Ovary (tissue), 3 donors: Measurements from ENCODE around the gene DSCAML1.

Source experiments
- EP300 ChIP-seq: sonication (generic); formaldehyde crosslinking; IDR thresholded peaks from one replicate; pipeline ENCODE4 v1.6.1; 2017; ENCODE audit warnings: antibody characterized with exemption
- POLR2A ChIP-seq: fragments of 450-650 bp; IDR thresholded peaks from one replicate; pipeline ENCODE4 v1.6.1; 2017; ENCODE audit warnings: antibody characterized with exemption, mild to moderate bottlenecking, moderate library complexity
- TF ChIP-seq, protein P1 (sequence below), 3 donors: fragments of 450-650 bp in 2 of 3; fragments of 200-600 bp in 1 of 3; IDR thresholded peaks; one replicate each; pipeline versions ENCODE4 v1.5.1 to v1.8.0; 2016 to 2022; ENCODE audit warnings: antibody characterized with exemption in 3 of 3, mild to moderate bottlenecking in 1 of 3
- donor health status: DM: no; HTN: no; CAD: no.

DNA sequence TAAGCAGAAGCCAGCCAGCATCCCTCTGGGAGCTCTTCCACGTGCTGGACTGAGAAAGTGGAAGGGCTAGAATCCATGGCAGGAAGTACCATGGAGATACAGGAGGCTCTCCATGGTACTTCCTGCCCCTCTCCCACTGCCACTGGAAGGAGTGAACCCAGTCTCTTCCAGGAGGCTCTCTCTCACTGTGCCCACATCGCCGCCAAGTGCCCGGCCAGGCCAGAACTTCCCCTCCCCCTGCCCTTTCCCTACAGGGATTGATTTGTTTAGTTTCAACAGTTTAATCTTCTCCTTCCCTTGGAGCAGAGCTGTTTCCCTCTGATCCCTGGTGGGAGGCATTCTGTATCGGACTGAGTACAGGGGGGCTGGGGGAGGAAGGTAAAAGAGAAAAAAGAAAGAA, 133.6 kb downstream of the DSCAML1 start:
- TF ChIP-seq, protein P1, sequence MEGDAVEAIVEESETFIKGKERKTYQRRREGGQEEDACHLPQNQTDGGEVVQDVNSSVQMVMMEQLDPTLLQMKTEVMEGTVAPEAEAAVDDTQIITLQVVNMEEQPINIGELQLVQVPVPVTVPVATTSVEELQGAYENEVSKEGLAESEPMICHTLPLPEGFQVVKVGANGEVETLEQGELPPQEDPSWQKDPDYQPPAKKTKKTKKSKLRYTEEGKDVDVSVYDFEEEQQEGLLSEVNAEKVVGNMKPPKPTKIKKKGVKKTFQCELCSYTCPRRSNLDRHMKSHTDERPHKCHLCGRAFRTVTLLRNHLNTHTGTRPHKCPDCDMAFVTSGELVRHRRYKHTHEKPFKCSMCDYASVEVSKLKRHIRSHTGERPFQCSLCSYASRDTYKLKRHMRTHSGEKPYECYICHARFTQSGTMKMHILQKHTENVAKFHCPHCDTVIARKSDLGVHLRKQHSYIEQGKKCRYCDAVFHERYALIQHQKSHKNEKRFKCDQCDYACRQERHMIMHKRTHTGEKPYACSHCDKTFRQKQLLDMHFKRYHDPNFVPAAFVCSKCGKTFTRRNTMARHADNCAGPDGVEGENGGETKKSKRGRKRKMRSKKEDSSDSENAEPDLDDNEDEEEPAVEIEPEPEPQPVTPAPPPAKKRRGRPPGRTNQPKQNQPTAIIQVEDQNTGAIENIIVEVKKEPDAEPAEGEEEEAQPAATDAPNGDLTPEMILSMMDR (IDR thresholded peaks at IDR 0.05) = no peak
- TF ChIP-seq POLR2A (no peak), EP300 (no peak)
